ENCODE results near the gene ADD3. TPM values are rescaled to one million over a fixed set of nuclear protein-coding genes. Genes with fewer than 3 reads are reported as not detected.

The ADD3 gene
- total RNA-seq, 1 donor from 2014 or later = 57.4 TPM

DNA sequence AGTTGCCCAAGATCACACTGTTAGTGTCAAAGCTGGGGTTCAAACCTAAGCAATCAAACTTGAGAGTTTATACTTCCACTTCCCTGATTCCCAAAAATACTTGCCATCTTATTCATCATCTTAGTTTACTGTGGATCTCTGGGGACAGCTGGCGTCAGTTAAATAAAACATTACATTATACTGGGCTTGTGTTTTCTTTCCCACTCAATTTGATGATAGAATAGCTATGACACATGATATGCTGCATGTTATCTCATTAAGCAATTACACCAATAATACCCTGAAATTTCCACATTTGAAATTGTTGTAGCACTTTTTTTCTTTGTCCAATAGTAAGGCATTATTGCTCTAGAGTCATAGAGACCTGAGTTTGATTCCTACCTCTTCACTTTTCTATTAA lies 136.7 kb downstream of the ADD3 start:
- Histone ChIP-seq H3K36me3 (no peaks in the 10 kb centered on the region), H3K4me1 (peaks cover 6% of the 10 kb centered on the region), H3K9me3 (no peaks in the 10 kb centered on the region), H3K27me3 (no peaks in the 10 kb centered on the region), H3K27ac (no peak overlapping the region), H3K4me3 (no peak overlapping the region)
- ATAC-seq (no peak), DNase-seq (no peak)
- intact Hi-C loops (cut with DNase I) = loop anchor here (5.0 kb wide), 1 partner anchor 123 kb away; no protein-coding TSS in a partner anchor
- TF ChIP-seq, protein P1, sequence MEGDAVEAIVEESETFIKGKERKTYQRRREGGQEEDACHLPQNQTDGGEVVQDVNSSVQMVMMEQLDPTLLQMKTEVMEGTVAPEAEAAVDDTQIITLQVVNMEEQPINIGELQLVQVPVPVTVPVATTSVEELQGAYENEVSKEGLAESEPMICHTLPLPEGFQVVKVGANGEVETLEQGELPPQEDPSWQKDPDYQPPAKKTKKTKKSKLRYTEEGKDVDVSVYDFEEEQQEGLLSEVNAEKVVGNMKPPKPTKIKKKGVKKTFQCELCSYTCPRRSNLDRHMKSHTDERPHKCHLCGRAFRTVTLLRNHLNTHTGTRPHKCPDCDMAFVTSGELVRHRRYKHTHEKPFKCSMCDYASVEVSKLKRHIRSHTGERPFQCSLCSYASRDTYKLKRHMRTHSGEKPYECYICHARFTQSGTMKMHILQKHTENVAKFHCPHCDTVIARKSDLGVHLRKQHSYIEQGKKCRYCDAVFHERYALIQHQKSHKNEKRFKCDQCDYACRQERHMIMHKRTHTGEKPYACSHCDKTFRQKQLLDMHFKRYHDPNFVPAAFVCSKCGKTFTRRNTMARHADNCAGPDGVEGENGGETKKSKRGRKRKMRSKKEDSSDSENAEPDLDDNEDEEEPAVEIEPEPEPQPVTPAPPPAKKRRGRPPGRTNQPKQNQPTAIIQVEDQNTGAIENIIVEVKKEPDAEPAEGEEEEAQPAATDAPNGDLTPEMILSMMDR (IDR thresholded peaks at IDR 0.05) = no peak

DNA sequence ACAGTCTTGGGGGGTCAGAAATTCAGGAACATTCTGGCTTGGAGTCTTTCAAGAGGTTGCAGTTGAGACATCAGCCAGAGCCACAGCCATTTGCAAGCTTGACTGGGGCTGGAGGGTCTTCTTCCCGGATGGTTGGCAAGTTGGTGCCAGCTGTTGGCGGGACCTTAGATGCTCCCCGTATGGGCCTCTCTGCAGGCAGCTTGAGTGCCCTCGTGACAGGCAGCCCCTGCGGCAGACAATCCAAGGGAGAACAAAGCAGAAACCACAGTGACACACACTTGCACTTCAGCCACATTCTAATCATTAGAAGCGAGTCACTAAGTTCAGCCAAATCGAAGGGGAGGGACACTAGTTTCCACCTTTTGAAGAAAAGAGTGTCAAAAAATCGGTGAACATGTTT lies 140.2 kb downstream of the ADD3 start:
- no peaks in the 10 kb centered on the region for H3K27me3 ChIP-seq
- no peak overlapping the region for H3K4me3 ChIP-seq
- no peak overlapping the region for H3K27ac ChIP-seq
- TF ChIP-seq, protein P1 (IDR thresholded peaks at IDR 0.05) = no peak
- H3K9me3 ChIP-seq = no peaks in the 10 kb centered on the region
- no peaks in the 10 kb centered on the region for H3K36me3 ChIP-seq
- intact Hi-C loops (cut with DNase I) = no loop called here
- DNase-seq (no peak), ATAC-seq (no peak)
- no peaks in the 10 kb centered on the region for H3K4me1 ChIP-seq

DNA sequence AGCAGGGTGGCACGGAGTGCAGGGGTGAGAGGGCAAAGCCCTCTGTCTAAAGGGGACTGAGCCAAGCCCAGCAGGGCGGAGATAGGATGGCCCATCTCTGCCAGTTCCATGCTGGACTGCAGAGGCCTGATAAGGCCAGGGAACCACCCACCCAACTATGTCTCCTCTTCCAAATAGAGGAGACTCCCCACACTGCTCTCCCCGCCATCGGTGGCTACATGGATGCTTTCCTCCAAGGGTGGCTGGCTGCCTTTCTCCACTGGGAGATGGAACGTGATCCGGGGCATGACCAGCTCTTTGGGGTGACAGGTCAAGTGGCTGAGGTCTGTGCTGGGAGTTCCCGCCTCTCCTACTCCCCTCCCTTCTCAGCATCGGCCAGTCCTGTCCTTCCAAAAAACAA lies 141.5 kb downstream of the ADD3 start:
- no peak for DNase-seq
- Histone ChIP-seq H3K4me1 (no peaks in the 10 kb centered on the region), H3K36me3 (no peaks in the 10 kb centered on the region), H3K27me3 (peaks cover 2% of the 10 kb centered on the region), H3K9me3 (no peaks in the 10 kb centered on the region), H3K4me3 (no peak overlapping the region), H3K27ac (no peak overlapping the region)
- no peak for ATAC-seq
- intact Hi-C loops (cut with DNase I) = no loop called here
- TF ChIP-seq, protein P1 (IDR thresholded peaks at IDR 0.05) = no peak

DNA sequence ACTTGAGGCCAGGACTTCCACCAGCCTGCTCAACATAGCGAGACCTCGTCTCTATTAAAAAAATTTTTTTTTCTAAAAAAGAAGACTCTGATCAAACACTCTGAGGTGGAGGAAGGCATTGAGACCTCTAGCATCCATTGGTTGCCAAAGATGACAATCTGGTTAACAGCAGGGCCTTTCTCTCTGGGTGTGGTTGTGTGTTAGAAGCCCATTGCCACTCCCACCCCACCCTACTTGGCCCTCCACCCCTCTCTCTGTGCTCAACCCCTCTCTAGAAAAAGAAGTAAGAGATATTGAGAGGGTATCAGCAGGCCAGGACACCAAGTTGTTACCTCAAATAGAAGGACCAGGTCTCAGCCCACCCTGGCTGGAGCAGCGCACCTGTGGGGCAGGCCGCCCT lies 142.3 kb downstream of the ADD3 start:
- H3K4me3 ChIP-seq = no peak overlapping the region
- TF ChIP-seq, protein P1 (IDR thresholded peaks at IDR 0.05) = no peak
- no peak overlapping the region for H3K27ac ChIP-seq
- no peak for ATAC-seq
- no peaks in the 10 kb centered on the region for H3K9me3 ChIP-seq
- intact Hi-C loops (cut with DNase I) = loop anchor here (10.0 kb wide), 1 partner anchor 55 kb away; the partner anchor contains the start of gene MXI1
- DNase-seq = no peak
- H3K4me1 ChIP-seq = no peaks in the 10 kb centered on the region
- H3K36me3 ChIP-seq = no peaks in the 10 kb centered on the region
- peaks cover 2% of the 10 kb centered on the region for H3K27me3 ChIP-seq

DNA sequence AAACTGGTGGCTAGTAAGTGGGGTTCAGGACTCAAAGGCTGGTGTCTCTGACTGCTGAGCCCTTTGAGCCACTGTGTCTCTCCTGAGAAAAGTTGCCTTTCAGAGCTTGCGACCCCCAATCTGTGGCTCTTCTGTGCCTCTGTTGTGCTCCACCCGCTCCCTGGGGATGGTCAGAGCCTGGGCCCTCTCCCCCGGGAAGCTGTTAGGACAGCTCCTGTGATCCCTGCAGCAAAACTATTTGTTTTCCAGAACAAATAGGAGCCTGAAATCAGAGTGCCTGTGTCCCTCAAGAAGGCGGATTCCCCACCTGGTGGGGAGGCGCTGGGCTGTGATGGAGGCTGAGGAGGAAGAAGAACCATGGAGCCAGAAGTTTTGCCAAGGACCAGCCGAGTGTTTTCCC lies 143.2 kb downstream of the ADD3 start:
- intact Hi-C loops (cut with DNase I) = loop anchor here (10.0 kb wide), 1 partner anchor 54 kb away; the partner anchor contains the start of gene MXI1
- DNase-seq (no peak), ATAC-seq (no peak)
- TF ChIP-seq, protein P1 (IDR thresholded peaks at IDR 0.05) = no peak
- Histone ChIP-seq H3K4me3 (no peak overlapping the region), H3K36me3 (no peaks in the 10 kb centered on the region), H3K27ac (no peak overlapping the region), H3K27me3 (peaks cover 2% of the 10 kb centered on the region), H3K4me1 (no peaks in the 10 kb centered on the region), H3K9me3 (no peaks in the 10 kb centered on the region)

DNA sequence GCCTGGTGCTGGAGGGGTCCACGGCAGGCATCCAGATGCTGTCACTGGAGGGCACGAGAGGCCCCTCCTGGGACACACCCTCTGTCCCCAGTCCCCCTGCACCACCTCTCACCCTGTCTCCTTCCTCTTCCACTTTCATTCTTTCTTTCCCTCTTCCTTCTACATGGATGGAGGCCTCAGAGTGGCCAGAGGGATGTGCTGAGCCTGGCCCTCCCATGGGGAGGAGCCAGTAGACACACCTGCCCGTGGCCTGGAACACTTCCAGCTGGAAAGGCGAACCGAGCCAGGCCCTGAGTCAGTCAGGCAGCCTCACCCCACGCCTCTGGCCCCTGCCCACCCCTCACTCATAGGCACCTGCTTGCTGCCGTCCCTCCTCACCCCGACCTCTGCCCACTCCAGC lies 143.7 kb downstream of the ADD3 start:
- ATAC-seq = peak; percentile 73
- DNase-seq = peak; percentile 71
- Histone ChIP-seq H3K4me1 (no peaks in the 10 kb centered on the region), H3K27ac (no peak overlapping the region), H3K9me3 (no peaks in the 10 kb centered on the region), H3K4me3 (no peak overlapping the region), H3K36me3 (no peaks in the 10 kb centered on the region), H3K27me3 (peaks cover 2% of the 10 kb centered on the region)
- TF ChIP-seq, protein P1 (IDR thresholded peaks at IDR 0.05) = no peak
- intact Hi-C loops (cut with DNase I) = loop anchor here (10.0 kb wide), 1 partner anchor 53 kb away; the partner anchor contains the start of gene MXI1
